NCI-H345 (cell line): Measurements from ENCODE around the gene SERPINB13.
A peak's percentile ranks its signal among the peaks of the same experiment; 100 is the strongest.

Experiments used
- DNase-seq: peaks from one replicate; lab custom pipeline; 2025; lab: John Stamatoyannopoulos, UW

Gene SERPINB13

GRCh38 chr18:63586966-63587365 lies at the start of gene SERPINB13:
Gene SERPINB13, plus strand, starts transcription at chr18:63587343. Its CDS starts 1,325 bp downstream, at chr18:63588668.
- no peak for DNase-seq

- no peak for DNase-seq
Observed at GRCh38 chr18:63539904-63540510, 47.1 kb upstream of the SERPINB13 start.

GRCh38 chr18:63542069-63542468 lies 45.1 kb upstream of the SERPINB13 start, which contains the start of gene SERPINB12:
Gene SERPINB12, plus strand, starts transcription at chr18:63542369. Its CDS starts 13,791 bp downstream, at chr18:63556160.
- DNase-seq: no peak

GRCh38 chr18:63544017-63544416 lies 43.1 kb upstream of the SERPINB13 start:
- no peak for DNase-seq

GRCh38 chr18:63545000-63545399 lies 42.1 kb upstream of the SERPINB13 start:
- DNase-seq: no peak

- DNase-seq: no peak
Observed at GRCh38 chr18:63550068-63550467, 37.1 kb upstream of the SERPINB13 start.

GRCh38 chr18:63551769-63552168 lies 35.4 kb upstream of the SERPINB13 start:
- no peak for DNase-seq

GRCh38 chr18:63552581-63552980 lies 34.6 kb upstream of the SERPINB13 start:
- no peak for DNase-seq

- no peak for DNase-seq
Observed at GRCh38 chr18:63553081-63553480, 34.1 kb upstream of the SERPINB13 start.

- DNase-seq: no peak
Observed at GRCh38 chr18:63559567-63560491, 27.3 kb upstream of the SERPINB13 start.

GRCh38 chr18:63562284-63562683 lies 24.9 kb upstream of the SERPINB13 start:
- no peak for DNase-seq

- no peak for DNase-seq
Observed at GRCh38 chr18:63564021-63564420, 23.1 kb upstream of the SERPINB13 start.

GRCh38 chr18:63564561-63564960 lies 22.6 kb upstream of the SERPINB13 start:
- no peak for DNase-seq

GRCh38 chr18:63567276-63567675 lies 19.9 kb upstream of the SERPINB13 start:
- no peak for DNase-seq

GRCh38 chr18:63567825-63568224 lies 19.3 kb upstream of the SERPINB13 start:
- no peak for DNase-seq

- no peak for DNase-seq
Observed at GRCh38 chr18:63570721-63571120, 16.4 kb upstream of the SERPINB13 start.

GRCh38 chr18:63575681-63576080 lies 11.5 kb upstream of the SERPINB13 start:
- no peak for DNase-seq

GRCh38 chr18:63578357-63578958 lies 8.7 kb upstream of the SERPINB13 start:
- peak; percentile 2 for DNase-seq

- DNase-seq: no peak
Observed at GRCh38 chr18:63579616-63580015, 7.5 kb upstream of the SERPINB13 start.

- DNase-seq: no peak
Observed at GRCh38 chr18:63585988-63586387, 1.2 kb upstream of the SERPINB13 start.

- no peak for DNase-seq
Observed at GRCh38 chr18:63586431-63586830, 712 bp upstream of the SERPINB13 start.

GRCh38 chr18:63588909-63589308 lies 1.8 kb downstream of the SERPINB13 start:
- DNase-seq: no peak

GRCh38 chr18:63590373-63590772 lies 3.2 kb downstream of the SERPINB13 start:
- DNase-seq: no peak
